Activated T-cell treated with anti-CD3 and anti-CD28 coated beads for 48 hours (primary cell): ENCODE results near the gene ABCA2.

ENCODE experiments used
- DNase-seq: peaks from one replicate; pipeline ENCODE4 v3.0.0-alpha.2; 2020; ENCODE audit warnings: low read depth

The ABCA2 gene, protein sequence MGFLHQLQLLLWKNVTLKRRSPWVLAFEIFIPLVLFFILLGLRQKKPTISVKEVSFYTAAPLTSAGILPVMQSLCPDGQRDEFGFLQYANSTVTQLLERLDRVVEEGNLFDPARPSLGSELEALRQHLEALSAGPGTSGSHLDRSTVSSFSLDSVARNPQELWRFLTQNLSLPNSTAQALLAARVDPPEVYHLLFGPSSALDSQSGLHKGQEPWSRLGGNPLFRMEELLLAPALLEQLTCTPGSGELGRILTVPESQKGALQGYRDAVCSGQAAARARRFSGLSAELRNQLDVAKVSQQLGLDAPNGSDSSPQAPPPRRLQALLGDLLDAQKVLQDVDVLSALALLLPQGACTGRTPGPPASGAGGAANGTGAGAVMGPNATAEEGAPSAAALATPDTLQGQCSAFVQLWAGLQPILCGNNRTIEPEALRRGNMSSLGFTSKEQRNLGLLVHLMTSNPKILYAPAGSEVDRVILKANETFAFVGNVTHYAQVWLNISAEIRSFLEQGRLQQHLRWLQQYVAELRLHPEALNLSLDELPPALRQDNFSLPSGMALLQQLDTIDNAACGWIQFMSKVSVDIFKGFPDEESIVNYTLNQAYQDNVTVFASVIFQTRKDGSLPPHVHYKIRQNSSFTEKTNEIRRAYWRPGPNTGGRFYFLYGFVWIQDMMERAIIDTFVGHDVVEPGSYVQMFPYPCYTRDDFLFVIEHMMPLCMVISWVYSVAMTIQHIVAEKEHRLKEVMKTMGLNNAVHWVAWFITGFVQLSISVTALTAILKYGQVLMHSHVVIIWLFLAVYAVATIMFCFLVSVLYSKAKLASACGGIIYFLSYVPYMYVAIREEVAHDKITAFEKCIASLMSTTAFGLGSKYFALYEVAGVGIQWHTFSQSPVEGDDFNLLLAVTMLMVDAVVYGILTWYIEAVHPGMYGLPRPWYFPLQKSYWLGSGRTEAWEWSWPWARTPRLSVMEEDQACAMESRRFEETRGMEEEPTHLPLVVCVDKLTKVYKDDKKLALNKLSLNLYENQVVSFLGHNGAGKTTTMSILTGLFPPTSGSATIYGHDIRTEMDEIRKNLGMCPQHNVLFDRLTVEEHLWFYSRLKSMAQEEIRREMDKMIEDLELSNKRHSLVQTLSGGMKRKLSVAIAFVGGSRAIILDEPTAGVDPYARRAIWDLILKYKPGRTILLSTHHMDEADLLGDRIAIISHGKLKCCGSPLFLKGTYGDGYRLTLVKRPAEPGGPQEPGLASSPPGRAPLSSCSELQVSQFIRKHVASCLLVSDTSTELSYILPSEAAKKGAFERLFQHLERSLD (N-terminal part only)

DNA sequence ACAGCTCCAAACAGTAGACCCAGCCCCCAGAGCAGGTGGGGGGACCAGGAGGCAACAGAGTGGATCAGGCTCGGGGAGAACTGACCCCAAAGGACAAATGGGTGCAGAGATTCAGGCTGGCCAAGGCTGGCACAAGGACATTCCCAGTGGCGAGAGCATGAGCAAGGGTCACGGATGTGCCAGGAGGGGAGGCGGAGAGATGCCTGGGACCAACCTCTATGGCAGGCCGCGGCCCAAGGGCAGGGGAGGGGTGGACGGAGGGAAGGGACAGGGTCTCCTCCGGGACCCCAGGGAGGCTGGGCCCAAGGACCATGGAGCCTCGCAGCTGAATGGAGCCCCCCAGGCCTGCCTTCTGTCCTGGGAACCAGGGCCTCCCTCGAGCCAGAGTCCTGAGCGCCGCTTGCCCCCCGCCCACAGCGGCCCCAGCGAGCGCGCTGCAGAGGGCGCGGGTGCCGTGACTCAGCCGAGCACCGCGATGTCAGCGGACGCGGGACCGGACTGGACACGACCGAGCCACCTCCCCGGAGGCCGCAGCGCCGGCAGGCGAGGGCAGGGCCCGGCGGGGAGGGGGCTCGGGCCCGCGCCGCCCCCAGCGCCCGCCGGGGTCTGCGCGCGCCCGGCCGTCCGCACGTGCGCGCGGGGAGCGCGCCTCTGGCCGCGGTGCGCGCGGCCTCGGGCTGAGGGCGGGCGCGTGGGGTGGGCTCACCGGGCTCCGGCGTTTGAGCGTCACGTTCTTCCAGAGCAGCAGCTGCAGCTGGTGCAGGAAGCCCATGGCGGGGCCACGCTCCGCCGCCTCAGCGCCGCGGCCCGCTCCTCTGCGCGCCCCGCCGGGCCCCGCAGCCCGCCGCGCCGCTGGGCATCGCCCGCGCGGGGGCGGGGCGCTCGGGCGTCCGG lies at the start of gene ABCA2:
Gene ABCA2, minus strand, starts transcription at position 869 of the 894 bp plus-strand sequence. Its CDS starts 97 bp downstream, at position 772.
- no peak for DNase-seq

DNA sequence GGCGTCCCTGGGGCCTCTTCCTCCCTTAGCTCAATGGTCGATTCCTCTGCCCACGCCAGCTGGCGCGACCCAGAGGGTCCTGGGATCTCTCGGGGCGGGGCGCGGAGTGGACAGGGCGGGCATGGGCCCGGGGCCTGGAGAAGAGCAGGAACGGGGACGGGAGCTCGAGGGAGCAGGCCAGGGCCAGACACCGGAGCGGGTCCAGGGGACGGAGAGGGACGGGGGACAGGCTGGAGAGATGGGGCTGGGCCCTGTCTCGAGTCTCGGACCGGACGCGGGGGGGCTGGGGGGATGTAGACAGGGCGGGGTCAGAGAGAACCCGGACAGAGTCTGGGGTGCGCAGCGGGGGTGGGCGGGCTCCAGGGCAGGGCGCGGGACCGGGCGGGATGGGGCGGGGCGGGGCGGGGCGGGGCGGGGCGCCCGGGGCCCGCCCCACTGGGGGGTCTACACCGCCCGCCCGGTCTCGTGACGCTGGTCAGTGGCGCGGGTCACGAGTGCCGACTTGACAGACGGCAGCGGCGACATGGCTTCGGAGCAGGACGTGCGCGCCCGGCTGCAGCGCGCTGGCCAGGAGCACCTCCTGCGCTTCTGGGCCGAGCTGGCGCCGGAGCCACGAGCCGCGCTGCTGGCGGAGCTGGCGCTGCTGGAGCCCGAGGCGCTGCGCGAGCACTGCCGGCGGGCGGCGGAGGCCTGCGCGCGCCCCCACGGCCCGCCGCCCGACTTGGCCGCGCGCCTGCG lies 49.1 kb upstream of the ABCA2 start, which contains the start of gene UAP1L1:
Gene UAP1L1, plus strand, starts transcription at position 508 of the 738 bp plus-strand sequence. Its CDS starts 16 bp downstream, at position 524.
- DNase-seq: peak; percentile 52

DNA sequence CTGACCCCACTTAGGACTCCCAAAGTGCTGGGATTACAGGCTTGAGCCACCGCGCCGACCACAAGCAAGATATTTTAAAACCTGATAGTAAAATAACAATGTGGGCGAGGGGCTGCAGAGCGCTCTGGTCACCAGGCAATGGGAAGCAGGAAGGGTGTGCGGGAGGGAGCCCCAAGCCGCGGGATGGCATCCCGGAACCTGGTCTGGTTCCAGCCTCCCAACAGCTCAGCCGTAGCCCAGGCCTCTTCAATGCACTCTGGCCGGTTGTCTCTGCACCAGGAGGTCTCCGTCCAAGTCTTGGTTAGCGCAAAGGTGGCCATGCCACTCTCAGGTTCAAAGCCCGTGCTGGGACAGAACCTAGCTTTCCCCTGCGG lies 48.6 kb upstream of the ABCA2 start:
- DNase-seq: no peak

DNA sequence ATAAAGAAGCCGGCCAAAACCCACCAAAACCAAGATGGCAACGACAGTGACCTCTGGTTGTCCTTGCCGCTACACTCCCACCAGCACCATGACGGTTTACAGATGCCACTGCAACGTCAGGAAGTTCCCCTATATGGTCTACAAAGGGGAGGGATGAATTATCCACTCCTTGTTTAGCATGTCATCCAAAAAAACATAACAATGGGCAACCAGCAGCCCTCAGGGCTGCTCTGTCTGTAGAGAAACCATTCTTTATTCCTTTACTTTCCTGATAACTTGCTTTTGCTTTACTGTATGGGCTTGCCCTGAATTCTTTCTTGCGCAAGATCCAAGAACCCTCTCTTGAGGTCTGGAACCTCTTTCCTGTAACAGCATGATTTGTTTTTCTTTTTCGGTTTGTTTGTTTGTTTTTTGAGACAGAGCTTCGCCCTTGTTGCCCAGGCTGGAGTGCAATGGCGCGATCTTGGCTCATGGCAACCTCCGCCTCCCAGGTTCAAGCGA lies 47.3 kb upstream of the ABCA2 start:
- no peak for DNase-seq

- no peak for DNase-seq
Observed at GRCh38 chr9:137074657-137075274, 46.7 kb upstream of the ABCA2 start.

DNA sequence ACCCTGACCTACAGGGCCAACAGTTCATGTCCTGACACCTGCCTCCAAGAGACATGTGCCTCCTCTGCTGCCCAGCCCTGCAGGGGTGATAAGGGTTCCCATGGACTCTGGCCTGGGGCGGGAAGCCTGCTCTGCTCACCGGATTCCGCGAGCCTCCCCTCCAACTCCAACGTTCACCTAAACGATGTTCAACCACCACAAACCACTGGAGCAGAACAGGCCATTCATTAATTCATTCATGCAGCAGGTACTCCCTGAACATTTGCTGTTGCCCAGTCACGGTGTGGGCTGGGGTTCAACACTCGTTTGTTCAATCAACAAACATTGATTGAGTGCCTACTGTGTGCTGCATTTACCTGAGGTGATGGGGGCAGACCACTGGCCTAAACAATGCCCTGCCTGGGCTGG lies 46.0 kb upstream of the ABCA2 start:
- no peak for DNase-seq

- no peak for DNase-seq
Observed at GRCh38 chr9:137071282-137071681, 43.2 kb upstream of the ABCA2 start.

- DNase-seq: no peak
Observed at GRCh38 chr9:137070906-137071275, 42.9 kb upstream of the ABCA2 start.

DNA sequence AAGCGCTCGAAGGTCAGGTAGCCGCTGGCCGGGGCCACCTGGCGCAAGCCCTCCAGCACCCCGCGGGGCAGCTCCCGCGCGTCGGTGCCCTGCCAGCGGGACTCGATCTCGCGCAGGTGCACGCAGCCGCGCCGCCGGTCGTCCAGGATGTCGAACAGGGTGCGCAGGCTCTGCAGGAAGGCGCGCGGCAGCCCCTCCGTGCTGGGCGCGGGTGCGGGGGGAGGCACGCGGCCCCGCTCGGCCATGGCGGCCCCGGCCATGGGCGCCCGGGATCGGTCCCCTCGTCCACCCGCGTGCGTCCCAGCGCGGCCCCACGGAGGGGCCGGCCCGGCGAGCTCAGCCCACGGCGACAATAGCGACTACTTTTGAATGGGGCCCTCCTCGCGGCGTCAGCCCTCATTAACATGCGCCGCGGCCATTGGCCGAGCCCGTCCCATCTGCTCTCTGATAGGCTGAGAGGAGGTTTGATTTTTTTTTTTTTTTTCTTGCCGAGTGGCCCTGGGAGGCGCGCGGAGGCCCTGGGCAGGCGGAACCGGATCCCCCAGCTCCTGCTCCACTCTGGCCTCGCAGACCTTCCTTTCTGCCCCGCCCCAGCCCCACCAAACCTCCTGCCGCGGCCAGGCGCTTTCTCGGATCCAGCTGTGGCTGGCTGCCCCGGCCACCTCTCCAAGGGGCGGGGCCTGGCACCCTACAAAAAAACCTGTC lies 42.3 kb upstream of the ABCA2 start, which contains the start of gene SAPCD2:
Gene SAPCD2, minus strand, starts transcription at position 357 of the 705 bp plus-strand sequence. Its CDS starts 97 bp downstream, at position 260.
- peak; percentile 77 for DNase-seq

DNA sequence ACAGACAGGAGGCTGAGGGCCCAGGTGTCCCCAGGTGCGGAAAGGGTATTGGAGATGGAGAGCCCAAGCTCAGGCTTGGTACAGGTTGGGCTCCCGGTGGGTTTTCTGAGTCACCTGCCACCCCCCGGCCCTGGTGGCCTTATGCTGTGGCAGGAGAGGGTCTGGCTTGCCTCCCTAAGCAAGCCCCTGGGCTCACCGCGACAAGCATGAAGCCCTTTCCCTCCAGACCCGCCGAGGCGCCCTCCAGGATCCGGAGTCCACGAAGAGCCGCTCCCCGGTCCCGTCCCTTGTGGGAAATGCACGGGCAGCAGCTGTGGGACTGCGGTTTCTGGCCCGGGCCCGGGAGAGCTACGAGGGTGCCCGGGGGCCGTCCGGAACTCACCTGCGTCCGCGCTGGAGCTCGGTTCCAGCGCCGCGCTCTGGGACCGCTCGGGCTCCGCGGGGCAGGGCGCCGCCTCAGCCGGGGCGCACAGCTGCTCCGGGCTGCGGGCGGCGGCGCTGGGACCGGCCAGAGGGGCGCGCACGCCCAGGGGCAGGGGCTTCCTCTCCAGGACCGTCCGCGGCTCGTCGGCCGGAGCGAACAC lies 41.6 kb upstream of the ABCA2 start:
- DNase-seq: no peak

DNA sequence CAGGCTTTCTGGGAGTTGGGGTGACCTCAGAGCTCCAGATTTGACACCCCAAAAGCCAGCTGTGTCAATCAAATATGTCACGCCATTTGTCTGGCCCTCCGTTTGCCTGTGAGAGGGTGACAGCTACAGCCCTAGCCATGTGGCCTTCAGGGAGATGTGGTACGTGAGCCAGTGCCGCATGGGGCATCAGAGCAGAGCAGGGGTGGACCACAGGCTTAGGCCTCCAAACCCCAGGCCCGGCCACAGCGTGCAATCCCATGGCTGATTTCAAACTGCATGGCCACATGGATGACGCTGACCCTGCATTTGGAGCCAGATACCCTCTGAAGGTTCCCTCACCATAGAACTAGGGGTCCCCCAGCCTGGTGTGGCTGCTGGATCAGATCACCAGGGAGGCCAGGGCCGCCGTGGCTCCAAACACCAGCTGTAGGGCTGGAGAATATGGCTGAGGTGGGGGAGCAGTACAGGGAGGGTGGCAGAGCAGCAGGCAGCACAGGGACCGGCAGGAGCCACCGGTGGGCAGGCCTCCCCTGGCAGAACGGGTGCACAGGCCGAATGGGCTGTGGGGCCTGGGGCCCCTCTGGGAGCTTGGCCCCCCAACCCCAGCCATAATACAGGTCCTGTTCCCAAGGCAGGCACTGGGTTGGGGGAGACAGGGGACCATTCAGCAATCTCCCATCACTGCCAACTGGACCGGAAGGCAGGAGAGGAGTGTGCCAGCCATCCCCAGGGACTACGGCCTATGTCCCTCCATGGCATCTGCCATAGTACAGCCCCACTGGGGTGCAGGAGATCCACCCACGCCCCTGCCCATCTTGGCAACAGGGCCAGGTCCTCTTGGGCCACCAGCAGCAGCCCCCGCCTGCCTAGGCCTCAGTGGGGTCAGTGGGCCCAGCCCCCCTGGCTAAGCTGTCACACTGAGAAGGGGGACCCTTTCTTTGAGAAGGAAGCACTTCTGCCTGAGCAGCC lies 40.8 kb upstream of the ABCA2 start:
- DNase-seq: no peak

DNA sequence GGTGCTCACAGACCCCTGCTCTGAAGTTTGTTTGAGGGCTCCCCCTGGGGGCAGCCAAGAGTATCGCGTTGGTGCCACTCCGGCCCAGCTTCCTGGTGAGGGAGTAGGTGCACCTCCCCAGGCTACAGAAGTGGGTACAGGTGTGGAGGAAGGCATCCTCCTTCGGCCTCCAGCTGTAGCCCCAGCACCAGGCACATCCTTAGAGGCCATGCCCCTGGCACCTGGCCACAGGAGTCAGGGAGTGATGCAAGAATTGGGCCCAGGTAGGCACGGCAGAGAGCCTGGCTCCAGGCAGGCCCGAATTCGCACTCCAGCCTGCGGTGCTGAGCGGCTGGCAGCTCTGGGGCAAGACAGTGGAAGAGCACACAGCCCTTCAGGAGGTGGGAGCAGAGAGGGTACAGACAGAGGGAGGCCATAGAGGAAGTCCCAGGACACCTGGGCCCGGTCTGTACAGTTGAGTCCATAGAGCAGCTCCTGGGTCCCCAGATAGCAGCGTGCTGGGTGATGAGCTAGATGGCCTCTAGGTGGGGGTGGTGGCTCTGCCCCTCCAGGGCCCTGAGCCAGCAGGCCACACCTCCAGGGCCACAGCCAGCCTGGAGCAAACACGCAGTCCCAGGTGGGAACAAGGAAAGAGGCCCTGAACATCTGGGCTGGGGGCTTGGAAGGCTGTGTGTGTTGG lies 40.0 kb upstream of the ABCA2 start:
- DNase-seq: peak; percentile 86

DNA sequence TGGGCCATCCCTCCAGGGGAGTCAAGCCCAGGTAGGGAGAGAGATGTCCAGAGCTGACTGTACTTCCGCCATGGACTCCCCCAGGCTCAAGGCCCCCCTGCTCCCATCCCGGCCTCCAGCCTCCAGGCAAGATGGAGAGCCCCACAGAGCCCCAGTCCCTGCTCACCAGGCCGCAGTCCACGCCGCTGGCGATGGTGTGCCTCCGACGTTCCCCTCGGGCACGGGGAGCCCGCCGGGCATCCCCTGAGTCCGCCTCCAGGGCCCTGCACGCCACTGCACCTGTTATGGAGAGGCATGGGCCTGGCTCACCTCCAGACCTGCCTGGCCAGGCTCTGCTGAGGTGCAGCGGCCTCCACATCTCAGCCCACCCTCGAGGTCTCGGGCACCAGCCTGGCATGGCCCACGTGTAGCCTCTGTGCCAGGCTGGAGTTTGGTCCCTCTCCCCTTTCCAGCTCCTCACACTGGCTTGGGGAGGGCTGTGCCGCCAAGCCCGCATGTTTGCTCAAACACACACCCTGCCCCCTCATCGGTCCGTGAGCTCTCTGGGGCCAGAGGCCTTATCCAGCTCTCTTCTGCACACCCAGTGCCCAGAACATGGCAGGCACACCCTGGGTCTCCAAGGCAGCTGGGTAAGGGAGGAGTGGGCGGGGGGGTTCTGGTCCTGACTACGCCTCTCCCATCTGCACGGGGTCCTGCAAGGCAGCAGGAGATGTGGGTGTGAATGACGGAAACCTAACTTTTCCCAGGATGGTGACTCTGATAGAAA lies 38.2 kb upstream of the ABCA2 start:
- DNase-seq: no peak

DNA sequence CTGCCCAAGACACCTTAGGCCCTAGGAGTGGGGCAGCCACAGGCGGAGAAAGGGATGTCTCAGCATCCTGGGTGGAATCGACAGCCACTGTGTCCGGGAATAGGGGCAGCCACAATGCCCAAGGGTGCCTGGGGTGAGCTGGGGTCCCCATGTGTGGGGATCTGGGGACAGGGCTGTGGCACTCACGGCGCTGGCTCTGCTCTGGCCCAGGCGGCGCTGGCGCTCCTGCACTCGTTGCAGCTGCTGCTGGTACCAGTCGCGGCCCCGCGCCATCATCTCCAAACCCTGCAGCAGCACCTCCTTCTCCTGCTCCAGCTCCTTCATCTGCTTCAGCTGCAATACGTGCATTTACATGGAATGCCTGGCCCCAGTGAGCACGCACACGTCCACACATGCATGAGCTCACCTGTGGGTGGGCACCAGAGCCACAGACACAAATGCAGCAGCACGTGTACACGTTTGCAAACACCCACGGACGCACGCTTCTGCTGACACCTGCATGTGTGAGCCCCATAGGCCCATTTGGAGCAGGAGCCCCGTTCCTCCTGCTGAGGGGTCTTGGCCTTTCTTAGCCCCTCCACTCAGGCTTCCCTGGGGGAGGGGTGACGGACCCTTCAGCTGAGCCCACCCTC lies 37.4 kb upstream of the ABCA2 start:
- no peak for DNase-seq

GRCh38 chr9:137064880-137065164 lies 36.8 kb upstream of the ABCA2 start:
- no peak for DNase-seq
